ENCODE results near the gene KCNH2. TPM values are rescaled to one million over a fixed set of nuclear protein-coding genes. Genes with fewer than 3 reads are reported as not detected.

KCNH2 gene
- total and polyA plus RNA-seq, 12 donors, result 50.2 to 126 (median 78.4) TPM

DNA sequence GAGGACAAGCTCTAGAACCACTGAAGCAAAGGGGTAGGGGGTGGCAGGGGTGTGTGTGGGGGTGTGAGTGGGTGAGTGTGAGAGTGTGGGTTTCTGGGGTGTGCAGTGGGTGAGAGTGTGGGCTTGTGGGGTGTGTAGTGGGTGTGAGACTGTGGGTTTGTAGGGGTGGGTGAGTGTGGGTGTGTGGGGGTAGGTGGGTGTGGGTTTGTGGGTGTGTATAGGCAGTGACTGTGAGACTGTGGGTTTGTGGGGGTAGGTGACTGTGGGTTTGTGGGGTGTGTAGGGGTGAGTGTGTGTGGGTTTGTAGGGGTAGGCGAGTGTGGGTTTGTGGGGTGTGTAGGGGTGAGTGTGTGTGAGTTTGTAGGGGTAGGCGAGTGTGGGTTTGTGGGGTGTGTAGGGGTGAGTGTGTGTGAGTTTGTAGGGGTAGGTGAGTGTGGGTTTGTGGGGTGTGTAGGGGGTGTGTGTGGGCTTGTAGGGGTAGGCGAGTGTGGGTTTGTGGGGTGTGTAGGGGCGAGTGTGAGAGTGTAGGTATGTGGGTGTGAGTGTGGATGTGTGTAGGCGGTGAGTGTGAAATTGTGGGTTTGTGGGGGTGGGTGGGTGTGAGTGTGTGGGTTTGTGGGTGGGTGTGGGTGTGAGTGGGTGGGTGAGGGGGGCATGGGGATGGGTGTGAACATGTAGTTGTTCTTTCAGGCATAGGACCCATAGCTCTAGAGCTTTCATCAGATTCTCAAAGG, 21.5 kb upstream of the KCNH2 start:
- H3K27me3 ChIP-seq, result no peaks in the 10 kb centered on the region
- peaks cover 0 to 22% (median 14%) of the 10 kb centered on the region in 9 donors for H3K4me1 ChIP-seq
- TF ChIP-seq, protein P1, sequence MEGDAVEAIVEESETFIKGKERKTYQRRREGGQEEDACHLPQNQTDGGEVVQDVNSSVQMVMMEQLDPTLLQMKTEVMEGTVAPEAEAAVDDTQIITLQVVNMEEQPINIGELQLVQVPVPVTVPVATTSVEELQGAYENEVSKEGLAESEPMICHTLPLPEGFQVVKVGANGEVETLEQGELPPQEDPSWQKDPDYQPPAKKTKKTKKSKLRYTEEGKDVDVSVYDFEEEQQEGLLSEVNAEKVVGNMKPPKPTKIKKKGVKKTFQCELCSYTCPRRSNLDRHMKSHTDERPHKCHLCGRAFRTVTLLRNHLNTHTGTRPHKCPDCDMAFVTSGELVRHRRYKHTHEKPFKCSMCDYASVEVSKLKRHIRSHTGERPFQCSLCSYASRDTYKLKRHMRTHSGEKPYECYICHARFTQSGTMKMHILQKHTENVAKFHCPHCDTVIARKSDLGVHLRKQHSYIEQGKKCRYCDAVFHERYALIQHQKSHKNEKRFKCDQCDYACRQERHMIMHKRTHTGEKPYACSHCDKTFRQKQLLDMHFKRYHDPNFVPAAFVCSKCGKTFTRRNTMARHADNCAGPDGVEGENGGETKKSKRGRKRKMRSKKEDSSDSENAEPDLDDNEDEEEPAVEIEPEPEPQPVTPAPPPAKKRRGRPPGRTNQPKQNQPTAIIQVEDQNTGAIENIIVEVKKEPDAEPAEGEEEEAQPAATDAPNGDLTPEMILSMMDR (IDR thresholded peaks at IDR 0.05), result no peak
- H3K4me3 ChIP-seq, result no peak overlapping the region
- DNase-seq, result no peak
- intact Hi-C loops (cut with DNase I), result loop anchor here in 1 of 10 donors (10.0 kb wide), 1 partner anchor 565 kb away; no protein-coding TSS in a partner anchor
- no peak for ATAC-seq
- no peaks in the 10 kb centered on the region for H3K9me3 ChIP-seq
- no peak overlapping the region for H3K27ac ChIP-seq
- H3K36me3 ChIP-seq, result peaks cover 0 to 67% (median 0%) of the 10 kb centered on the region in 9 donors
- WGBS, 2 donors, result 97 to 98% methylated on average over 5 of the region's 5 CpGs

DNA sequence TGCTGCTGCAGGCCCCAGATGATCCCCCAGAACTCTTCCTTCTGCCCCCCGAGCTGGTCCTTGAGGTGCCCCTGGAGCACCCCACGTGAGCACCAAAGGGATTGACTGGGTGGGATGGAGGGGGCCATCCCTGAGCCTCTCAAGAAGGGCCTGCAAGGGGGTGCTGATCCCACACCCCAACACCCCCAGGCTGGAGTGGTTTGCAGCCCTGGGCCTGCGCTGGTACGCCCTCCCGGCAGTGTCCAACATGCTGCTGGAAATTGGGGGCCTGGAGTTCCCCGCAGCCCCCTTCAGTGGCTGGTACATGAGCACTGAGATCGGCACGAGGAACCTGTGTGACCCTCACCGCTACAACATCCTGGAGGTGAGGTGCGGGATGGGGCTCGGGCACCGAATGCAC, 20.9 kb upstream of the KCNH2 start:
- H3K27me3 ChIP-seq, result no peaks in the 10 kb centered on the region
- no peak overlapping the region for H3K27ac ChIP-seq
- no peaks in the 10 kb centered on the region for H3K9me3 ChIP-seq
- TF ChIP-seq, protein P1 (IDR thresholded peaks at IDR 0.05), result no peak
- ATAC-seq (no peak), DNase-seq (no peak)
- peaks cover 0 to 28% (median 20%) of the 10 kb centered on the region in 9 donors for H3K4me1 ChIP-seq
- 95 to 96% methylated on average over 12 of the region's 12 CpGs for WGBS, 2 donors
- peaks cover 0 to 61% (median 0%) of the 10 kb centered on the region in 9 donors for H3K36me3 ChIP-seq
- no peak overlapping the region for H3K4me3 ChIP-seq
- intact Hi-C loops (cut with DNase I), result no loop called here

DNA sequence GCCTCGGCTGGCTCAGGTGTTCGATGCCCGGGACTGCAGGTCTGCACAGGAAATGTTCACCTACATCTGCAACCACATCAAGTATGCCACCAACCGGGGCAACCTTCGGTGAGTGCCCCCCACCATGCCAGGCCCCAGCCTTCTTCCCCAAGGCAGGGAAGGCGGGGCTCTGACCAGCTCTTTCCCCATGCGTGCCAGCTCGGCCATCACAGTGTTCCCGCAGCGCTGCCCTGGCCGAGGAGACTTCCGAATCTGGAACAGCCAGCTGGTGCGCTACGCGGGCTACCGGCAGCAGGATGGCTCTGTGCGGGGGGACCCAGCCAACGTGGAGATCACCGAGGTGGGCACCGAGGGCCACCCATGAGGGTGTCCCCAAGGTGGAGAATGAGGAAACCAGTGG, 20.2 kb upstream of the KCNH2 start:
- no peaks in the 10 kb centered on the region for H3K9me3 ChIP-seq
- H3K36me3 ChIP-seq, result peaks cover 0 to 54% (median 0%) of the 10 kb centered on the region in 9 donors
- peaks cover 0 to 32% (median 25%) of the 10 kb centered on the region in 9 donors for H3K4me1 ChIP-seq
- no peak overlapping the region for H3K4me3 ChIP-seq
- TF ChIP-seq, protein P1 (IDR thresholded peaks at IDR 0.05), result no peak
- no peaks in the 10 kb centered on the region for H3K27me3 ChIP-seq
- intact Hi-C loops (cut with DNase I), result no loop called here
- no peak for ATAC-seq
- H3K27ac ChIP-seq, result no peak overlapping the region
- WGBS, 2 donors, result 91 to 92% methylated on average over 20 of the region's 20 CpGs
- DNase-seq, result no peak

DNA sequence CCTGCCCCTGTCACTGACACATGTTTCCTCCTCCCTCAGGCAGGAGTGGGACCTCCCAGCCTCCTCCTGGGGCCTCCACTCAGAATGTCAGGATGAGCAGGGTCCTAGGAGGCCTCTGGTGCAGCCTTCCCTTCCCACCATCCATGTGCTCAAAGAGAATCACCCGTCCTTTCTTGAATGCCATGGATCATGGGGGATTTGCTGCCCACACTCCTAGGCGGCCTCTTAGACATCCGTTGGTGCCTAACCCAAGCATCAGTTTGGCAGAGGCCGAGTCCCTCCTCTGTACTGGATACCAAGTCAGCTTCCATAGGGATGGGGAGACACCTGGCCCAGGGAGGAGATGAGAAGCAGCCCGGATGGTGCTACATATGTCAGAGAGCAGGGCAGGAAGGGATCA, 19.7 kb upstream of the KCNH2 start:
- DNase-seq (no peak), ATAC-seq (no peak)
- TF ChIP-seq, protein P1 (IDR thresholded peaks at IDR 0.05), result no peak
- WGBS, 2 donors, result 93 to 94% methylated on average over 5 of the region's 5 CpGs
- Histone ChIP-seq H3K9me3 (no peaks in the 10 kb centered on the region), H3K36me3 (peaks cover 0 to 49% (median 0%) of the 10 kb centered on the region in 9 donors), H3K27ac (no peak overlapping the region), H3K4me1 (peaks cover 0 to 37% (median 25%) of the 10 kb centered on the region in 9 donors), H3K27me3 (no peaks in the 10 kb centered on the region), H3K4me3 (no peak overlapping the region)
- intact Hi-C loops (cut with DNase I), result no loop called here
